ENCODE data around the gene ARRDC2.
A peak's percentile ranks its signal among the peaks of the same experiment; 100 is the strongest.

DNA sequence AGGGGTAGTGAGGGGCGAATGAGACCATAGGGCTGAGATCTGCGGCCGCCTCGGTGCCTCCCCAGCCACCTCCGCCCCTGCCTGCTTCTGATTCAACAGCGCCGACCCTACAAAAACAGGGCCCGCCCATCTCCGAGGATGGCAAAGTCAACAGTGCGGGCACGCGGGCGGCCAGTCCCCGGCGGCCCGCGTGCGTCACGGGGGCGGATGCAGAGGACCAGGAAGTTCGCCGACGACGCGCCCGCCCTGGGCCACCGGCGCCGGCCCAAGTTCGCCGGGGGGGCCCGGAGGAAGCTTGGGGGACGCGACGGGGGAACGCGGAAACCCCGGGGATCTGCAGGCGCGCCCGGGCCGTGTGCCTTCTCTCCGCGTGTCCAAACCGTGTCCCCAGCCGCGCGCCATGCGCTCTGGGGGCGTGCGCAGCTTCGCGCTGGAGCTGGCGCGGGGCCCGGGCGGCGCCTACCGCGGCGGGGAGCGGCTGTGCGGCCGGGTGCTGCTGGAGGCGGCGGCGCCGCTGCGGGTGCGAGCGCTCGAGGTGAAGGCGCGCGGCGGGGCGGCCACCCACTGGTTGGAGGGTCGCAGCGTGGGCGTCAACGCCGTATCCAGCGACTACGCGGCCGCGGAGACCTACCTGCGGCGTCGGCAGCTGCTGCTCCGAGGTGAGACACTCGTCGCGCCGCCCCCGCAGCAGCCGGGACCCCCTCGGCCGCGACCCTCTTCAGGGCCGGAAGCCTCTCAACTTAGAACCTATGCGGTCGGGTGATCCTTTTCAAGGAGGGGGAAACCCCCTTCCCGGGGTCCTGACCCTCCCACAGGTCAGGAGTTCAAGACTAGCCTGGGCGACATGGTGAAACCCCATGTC, 6.8 kb upstream of the ARRDC2 start:
- TF ChIP-seq, protein P1, sequence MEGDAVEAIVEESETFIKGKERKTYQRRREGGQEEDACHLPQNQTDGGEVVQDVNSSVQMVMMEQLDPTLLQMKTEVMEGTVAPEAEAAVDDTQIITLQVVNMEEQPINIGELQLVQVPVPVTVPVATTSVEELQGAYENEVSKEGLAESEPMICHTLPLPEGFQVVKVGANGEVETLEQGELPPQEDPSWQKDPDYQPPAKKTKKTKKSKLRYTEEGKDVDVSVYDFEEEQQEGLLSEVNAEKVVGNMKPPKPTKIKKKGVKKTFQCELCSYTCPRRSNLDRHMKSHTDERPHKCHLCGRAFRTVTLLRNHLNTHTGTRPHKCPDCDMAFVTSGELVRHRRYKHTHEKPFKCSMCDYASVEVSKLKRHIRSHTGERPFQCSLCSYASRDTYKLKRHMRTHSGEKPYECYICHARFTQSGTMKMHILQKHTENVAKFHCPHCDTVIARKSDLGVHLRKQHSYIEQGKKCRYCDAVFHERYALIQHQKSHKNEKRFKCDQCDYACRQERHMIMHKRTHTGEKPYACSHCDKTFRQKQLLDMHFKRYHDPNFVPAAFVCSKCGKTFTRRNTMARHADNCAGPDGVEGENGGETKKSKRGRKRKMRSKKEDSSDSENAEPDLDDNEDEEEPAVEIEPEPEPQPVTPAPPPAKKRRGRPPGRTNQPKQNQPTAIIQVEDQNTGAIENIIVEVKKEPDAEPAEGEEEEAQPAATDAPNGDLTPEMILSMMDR (IDR thresholded peaks at IDR 0.05), result peak in 2 of 5 experiments; percentile 31 to 37
- TF ChIP-seq POLR2A (IDR thresholded peaks at IDR 0.05) (peak; percentile 37 to 84), EP300 (IDR thresholded peaks at IDR 0.05) (peak; percentile 21 to 85)

All from tibial nerve (tissue), 4 donors.